ENCODE results near the gene COBL.

COBL gene

DNA sequence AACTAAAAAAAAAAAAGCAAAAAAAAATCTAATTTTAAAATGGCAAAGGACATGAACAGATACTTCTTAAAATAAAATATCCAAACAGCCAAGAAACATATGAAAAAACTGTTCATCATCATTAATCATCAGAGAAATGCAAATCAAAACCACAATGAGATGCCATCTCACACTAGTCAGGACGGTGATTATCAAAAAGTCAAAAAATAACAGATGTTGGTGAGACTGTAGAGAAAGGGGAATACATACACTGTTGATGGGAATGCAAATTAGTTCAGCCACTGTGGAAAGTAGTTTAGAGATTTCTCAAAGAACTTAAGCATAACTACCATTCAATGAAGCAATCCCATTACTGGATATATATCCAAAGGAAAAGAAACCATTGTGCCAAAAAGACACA, 30.2 kb downstream of the COBL start:
- H3K4me3 ChIP-seq (ENCODE audit: low read depth in 1 of 2, low read length in 1 of 2) = no peak overlapping the region
- TF ChIP-seq, protein P1, sequence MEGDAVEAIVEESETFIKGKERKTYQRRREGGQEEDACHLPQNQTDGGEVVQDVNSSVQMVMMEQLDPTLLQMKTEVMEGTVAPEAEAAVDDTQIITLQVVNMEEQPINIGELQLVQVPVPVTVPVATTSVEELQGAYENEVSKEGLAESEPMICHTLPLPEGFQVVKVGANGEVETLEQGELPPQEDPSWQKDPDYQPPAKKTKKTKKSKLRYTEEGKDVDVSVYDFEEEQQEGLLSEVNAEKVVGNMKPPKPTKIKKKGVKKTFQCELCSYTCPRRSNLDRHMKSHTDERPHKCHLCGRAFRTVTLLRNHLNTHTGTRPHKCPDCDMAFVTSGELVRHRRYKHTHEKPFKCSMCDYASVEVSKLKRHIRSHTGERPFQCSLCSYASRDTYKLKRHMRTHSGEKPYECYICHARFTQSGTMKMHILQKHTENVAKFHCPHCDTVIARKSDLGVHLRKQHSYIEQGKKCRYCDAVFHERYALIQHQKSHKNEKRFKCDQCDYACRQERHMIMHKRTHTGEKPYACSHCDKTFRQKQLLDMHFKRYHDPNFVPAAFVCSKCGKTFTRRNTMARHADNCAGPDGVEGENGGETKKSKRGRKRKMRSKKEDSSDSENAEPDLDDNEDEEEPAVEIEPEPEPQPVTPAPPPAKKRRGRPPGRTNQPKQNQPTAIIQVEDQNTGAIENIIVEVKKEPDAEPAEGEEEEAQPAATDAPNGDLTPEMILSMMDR (IDR thresholded peaks at IDR 0.05) = no peak
- no peaks in the 10 kb centered on the region for H3K4me1 ChIP-seq (ENCODE audit: control insufficient read depth in 1 of 2, insufficient read depth in 1 of 2, low read depth in 1 of 2, low read length in 1 of 2)
- H3K9me3 ChIP-seq = no peaks in the 10 kb centered on the region
- H3K36me3 ChIP-seq = no peaks in the 10 kb centered on the region
- no peak overlapping the region for H3K27ac ChIP-seq
- peaks cover 24% of the 10 kb centered on the region for H3K27me3 ChIP-seq

DNA sequence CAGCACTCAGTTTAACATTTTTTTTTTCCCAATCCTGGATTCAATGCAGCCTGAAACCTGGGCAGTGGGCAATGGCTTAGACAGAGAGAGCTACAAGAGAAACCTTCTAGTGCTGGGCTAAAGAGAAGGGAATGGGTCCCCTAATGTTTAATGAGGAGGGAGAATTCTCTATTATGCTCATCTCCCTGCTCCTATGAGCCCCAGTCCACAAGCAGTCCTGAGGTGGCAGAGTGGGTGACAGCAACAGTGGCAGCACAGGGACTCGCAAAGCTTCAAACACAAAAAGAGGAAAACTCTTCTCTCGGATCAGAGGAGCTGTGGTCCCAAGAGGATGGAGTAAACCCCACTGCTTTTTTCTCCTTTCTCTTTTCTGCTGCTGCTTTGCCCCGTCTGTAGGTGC, 36.5 kb downstream of the COBL start:
- no peaks in the 10 kb centered on the region for H3K36me3 ChIP-seq
- no peaks in the 10 kb centered on the region for H3K4me1 ChIP-seq (ENCODE audit: control insufficient read depth in 1 of 2, insufficient read depth in 1 of 2, low read depth in 1 of 2, low read length in 1 of 2)
- no peak overlapping the region for H3K27ac ChIP-seq
- TF ChIP-seq, protein P1 (IDR thresholded peaks at IDR 0.05) = no peak
- H3K9me3 ChIP-seq = no peaks in the 10 kb centered on the region
- H3K4me3 ChIP-seq (ENCODE audit: low read depth in 1 of 2, low read length in 1 of 2) = no peak overlapping the region
- H3K27me3 ChIP-seq = no peaks in the 10 kb centered on the region

DNA sequence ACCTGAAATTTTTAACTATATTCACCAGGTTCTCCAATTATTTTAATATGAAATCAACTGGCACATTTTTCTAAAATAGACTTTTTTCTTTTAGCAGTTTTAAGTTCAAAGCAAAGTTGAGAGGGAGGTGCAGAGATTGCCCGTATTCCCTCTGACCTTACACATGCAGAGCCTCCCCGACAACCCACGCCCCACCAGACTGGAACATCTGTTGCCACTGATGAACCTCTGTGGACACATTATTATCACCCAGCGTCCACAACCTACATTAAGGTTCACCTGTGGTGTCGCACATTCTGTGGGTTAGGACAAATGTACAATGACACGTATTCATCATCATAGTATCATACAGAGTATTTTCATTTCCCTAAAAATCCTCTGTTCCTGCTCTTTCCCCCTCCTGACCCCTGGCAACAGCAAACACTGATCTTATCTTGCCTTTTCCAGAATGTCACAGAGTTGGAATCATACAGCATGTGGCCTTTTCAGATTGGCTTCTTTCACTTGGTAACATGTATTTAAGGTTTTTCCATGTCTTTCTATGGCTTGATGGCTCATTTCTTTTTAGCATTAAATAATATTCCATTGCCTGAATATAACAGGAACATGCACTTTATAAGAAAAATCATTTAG, 37.1 kb downstream of the COBL start:
- Histone ChIP-seq H3K36me3 (no peaks in the 10 kb centered on the region), H3K4me3 (ENCODE audit: low read depth in 1 of 2, low read length in 1 of 2) (no peak overlapping the region), H3K9me3 (no peaks in the 10 kb centered on the region), H3K4me1 (ENCODE audit: control insufficient read depth in 1 of 2, insufficient read depth in 1 of 2, low read depth in 1 of 2, low read length in 1 of 2) (no peaks in the 10 kb centered on the region), H3K27me3 (no peaks in the 10 kb centered on the region), H3K27ac (no peak overlapping the region)
- TF ChIP-seq, protein P1 (IDR thresholded peaks at IDR 0.05) = no peak

DNA sequence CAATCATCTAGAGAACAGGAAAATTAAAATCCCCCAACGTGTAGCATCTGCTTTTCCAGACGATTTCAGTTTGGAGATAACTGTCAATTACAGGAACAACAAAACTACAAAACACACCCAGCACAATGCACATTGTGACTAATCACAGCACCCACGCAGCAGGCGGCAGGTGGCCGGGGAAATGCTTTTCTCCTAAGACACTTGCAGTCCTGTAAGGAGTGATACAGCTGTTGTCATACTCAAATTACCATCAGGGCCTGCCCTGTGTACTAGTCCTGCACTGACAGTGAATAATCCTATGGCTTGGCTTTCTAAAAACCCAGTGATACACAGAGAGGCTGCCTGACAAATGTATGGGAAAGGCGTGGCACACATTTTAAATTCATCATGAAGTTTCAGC, 37.8 kb downstream of the COBL start:
- no peak overlapping the region for H3K4me3 ChIP-seq (ENCODE audit: low read depth in 1 of 2, low read length in 1 of 2)
- no peaks in the 10 kb centered on the region for H3K4me1 ChIP-seq (ENCODE audit: control insufficient read depth in 1 of 2, insufficient read depth in 1 of 2, low read depth in 1 of 2, low read length in 1 of 2)
- no peaks in the 10 kb centered on the region for H3K36me3 ChIP-seq
- TF ChIP-seq, protein P1 (IDR thresholded peaks at IDR 0.05) = no peak
- peaks cover 4% of the 10 kb centered on the region for H3K27me3 ChIP-seq
- no peak overlapping the region for H3K27ac ChIP-seq
- no peaks in the 10 kb centered on the region for H3K9me3 ChIP-seq

DNA sequence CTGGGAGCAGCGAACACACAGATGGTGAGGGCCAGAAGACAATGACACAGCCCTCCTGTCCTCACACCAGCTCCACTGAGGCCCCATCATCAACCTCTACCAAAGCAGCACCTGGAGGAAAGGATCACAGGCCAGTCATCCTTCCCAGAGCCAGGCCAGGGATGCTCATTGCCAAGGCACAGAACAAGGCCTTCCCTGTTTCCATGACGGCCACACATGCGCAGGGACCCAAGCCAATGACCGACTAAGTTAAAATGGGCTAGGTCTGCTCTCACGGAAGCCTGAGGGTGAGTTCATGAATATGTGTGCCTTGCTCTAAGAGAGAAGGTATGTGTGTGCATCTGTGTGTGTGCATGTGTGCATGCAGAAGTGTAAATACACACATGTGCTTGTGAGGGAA, 39.6 kb downstream of the COBL start:
- Histone ChIP-seq H3K4me3 (ENCODE audit: low read depth in 1 of 2, low read length in 1 of 2) (no peak overlapping the region), H3K4me1 (ENCODE audit: control insufficient read depth in 1 of 2, insufficient read depth in 1 of 2, low read depth in 1 of 2, low read length in 1 of 2) (no peaks in the 10 kb centered on the region), H3K36me3 (no peaks in the 10 kb centered on the region), H3K27me3 (peaks cover 8% of the 10 kb centered on the region), H3K9me3 (no peaks in the 10 kb centered on the region), H3K27ac (no peak overlapping the region)
- TF ChIP-seq, protein P1 (IDR thresholded peaks at IDR 0.05) = no peak
